Measurements from ENCODE around the gene FMNL2.
"Not testable (repeated sequence)": the region's sequence is repeated elsewhere in the genome, so short reads cannot be mapped to it uniquely, and the experiment has no call there.

FMNL2 gene

GRCh38 chr2:152499896-152500735 lies 165.1 kb downstream of the FMNL2 start:
- DNase-seq, result peak; percentile 58

- no peak for DNase-seq
Observed at GRCh38 chr2:152500772-152501171, 165.8 kb downstream of the FMNL2 start.

- no peak for DNase-seq
Observed at GRCh38 chr2:152501666-152502065, 166.7 kb downstream of the FMNL2 start.

- DNase-seq, result peak; percentile 17
Observed at GRCh38 chr2:152504618-152505017, 169.6 kb downstream of the FMNL2 start.

GRCh38 chr2:152505495-152505906 lies 170.5 kb downstream of the FMNL2 start:
- DNase-seq, result peak; percentile 70

GRCh38 chr2:152506843-152507242 lies 171.9 kb downstream of the FMNL2 start:
- peak; percentile 67 for DNase-seq

- DNase-seq, result no peak
Observed at GRCh38 chr2:152507907-152508306, 172.9 kb downstream of the FMNL2 start.

GRCh38 chr2:152508446-152508845 lies 173.5 kb downstream of the FMNL2 start:
- DNase-seq, result no peak

GRCh38 chr2:152509772-152510491 lies 175.0 kb downstream of the FMNL2 start:
- no peak for DNase-seq

- DNase-seq, result no peak
Observed at GRCh38 chr2:152510621-152511020, 175.6 kb downstream of the FMNL2 start.

- no peak for DNase-seq
Observed at GRCh38 chr2:152511981-152512380, 177.0 kb downstream of the FMNL2 start.

GRCh38 chr2:152513029-152513428 lies 178.1 kb downstream of the FMNL2 start:
- DNase-seq, result no peak

- DNase-seq, result peak; percentile 95
Observed at GRCh38 chr2:152513681-152514080, 178.7 kb downstream of the FMNL2 start.

- DNase-seq, result no peak
Observed at GRCh38 chr2:152518034-152518433, 183.1 kb downstream of the FMNL2 start.

- DNase-seq, result no peak
Observed at GRCh38 chr2:152518641-152519580, 183.9 kb downstream of the FMNL2 start.

- no peak for DNase-seq
Observed at GRCh38 chr2:152519581-152519952, 184.6 kb downstream of the FMNL2 start.

- no peak for DNase-seq
Observed at GRCh38 chr2:152520759-152521158, 185.8 kb downstream of the FMNL2 start.

GRCh38 chr2:152522446-152522845 lies 187.5 kb downstream of the FMNL2 start:
- not testable (repeated sequence) for DNase-seq

- no peak for DNase-seq
Observed at GRCh38 chr2:152523091-152523490, 188.1 kb downstream of the FMNL2 start.

- DNase-seq, result peak; percentile 17
Observed at GRCh38 chr2:152525277-152525838, 190.4 kb downstream of the FMNL2 start.

GRCh38 chr2:152529420-152530115 lies 194.6 kb downstream of the FMNL2 start:
- DNase-seq, result no peak

- no peak for DNase-seq
Observed at GRCh38 chr2:152532241-152532640, 197.3 kb downstream of the FMNL2 start.
